Tongue (tissue), 2 donors: ENCODE data around the gene MTFMT. TPM values are rescaled to one million over a fixed set of nuclear protein-coding genes. Genes with fewer than 3 reads are reported as not detected.
A peak's percentile ranks its signal among the peaks of the same experiment; 100 is the strongest.

Source experiments
- DNase-seq: peaks from one replicate; pipeline ENCODE4 v3.0.0-alpha.2; 2015
- total RNA-seq: library from RNA; depleted of rRNA; stranded (reverse); fragments of >200 nt; gene quantifications from one replicate; pipeline ENCODE4 v1.2.3, GENCODE V29; 2014

The MTFMT gene
- total RNA-seq, 1 donor from 2014 or later: 20.8 TPM

GRCh38 chr15:64987136-64987535, 42.3 kb downstream of the MTFMT start:
- peak; percentile 70 for DNase-seq

GRCh38 chr15:64985366-64986033, 43.9 kb downstream of the MTFMT start:
- DNase-seq: no peak

GRCh38 chr15:64982472-64982871, 47.0 kb downstream of the MTFMT start:
- DNase-seq: peak; percentile 28

GRCh38 chr15:64981812-64982431, 47.5 kb downstream of the MTFMT start:
- no peak for DNase-seq

- DNase-seq: no peak
These were observed 50.2 kb downstream of the MTFMT start for GRCh38 chr15:64979252-64979710.

GRCh38 chr15:64975390-64975789, 54.0 kb downstream of the MTFMT start:
- no peak for DNase-seq

GRCh38 chr15:64970698-64971097, 58.7 kb downstream of the MTFMT start:
- no peak for DNase-seq

GRCh38 chr15:64969401-64969800, 60.0 kb downstream of the MTFMT start:
- no peak for DNase-seq

- no peak for DNase-seq
These were observed 68.4 kb downstream of the MTFMT start for GRCh38 chr15:64961013-64961412.

GRCh38 chr15:64960153-64960552, 69.3 kb downstream of the MTFMT start:
- no peak for DNase-seq

- no peak for DNase-seq
These were observed 70.3 kb downstream of the MTFMT start for GRCh38 chr15:64959128-64959527.

- no peak for DNase-seq
These were observed 75.0 kb downstream of the MTFMT start for GRCh38 chr15:64954395-64954794.

- no peak for DNase-seq
These were observed 77.5 kb downstream of the MTFMT start for GRCh38 chr15:64951777-64952418.

Other genes with a start within 250 kb of the MTFMT start
- gene PIF1, start 204.0 kb downstream of the MTFMT start, total RNA-seq: 3.7 TPM
- gene PLEKHO2, start 187.7 kb downstream of the MTFMT start, total RNA-seq: 33.5 TPM
- gene ANKDD1A, start 117.7 kb downstream of the MTFMT start, total RNA-seq: 14.4 TPM
- 74.6 TPM for gene SPG21, start 39.7 kb downstream of the MTFMT start, total RNA-seq
- 1.4 TPM for gene SLC51B, start 15.7 kb upstream of the MTFMT start, total RNA-seq
- 32.8 TPM for gene RASL12, start 38.4 kb upstream of the MTFMT start, total RNA-seq
- 2.6 TPM for gene KBTBD13, start 47.1 kb upstream of the MTFMT start, total RNA-seq
- gene UBAP1L, start 85.6 kb upstream of the MTFMT start, total RNA-seq: 2.3 TPM
- gene PDCD7, start 104.2 kb upstream of the MTFMT start, total RNA-seq: 13.1 TPM
- gene CLPX, start 155.7 kb upstream of the MTFMT start, total RNA-seq: 75.4 TPM
- gene CILP, start 181.8 kb upstream of the MTFMT start, total RNA-seq: 70.9 TPM